SU-DHL-6 (cell line): ENCODE results near the gene SH2D3A.

Experiments
- CTCF ChIP-seq: fragments of 200-600 bp; sonication (generic); IDR thresholded peaks from one replicate; pipeline ENCODE4 v1.5.1; 2017; ENCODE audit warnings: antibody characterized with exemption, mild to moderate bottlenecking, low read length, moderate library complexity; ENCODE audit not compliant: insufficient read depth, poor library complexity, severe bottlenecking
- EZH2phosphoT487 ChIP-seq: fragments of 200-600 bp; sonication (generic), shearing (Covaris generic); conservative IDR thresholded peaks from 2 replicates; pipeline ENCODE4 v1.6.1; 2018; ENCODE audit warnings: mild to moderate bottlenecking, antibody characterized with exemption, low read length, moderate library complexity, mixed read lengths

- TF ChIP-seq CTCF (no peak), EZH2phosphoT487 (no peak)
Observed at GRCh38 chr19:6712692-6713670, 54.3 kb downstream of the SH2D3A start.
